ENCODE results near the gene SLC29A3.

The SLC29A3 gene

DNA sequence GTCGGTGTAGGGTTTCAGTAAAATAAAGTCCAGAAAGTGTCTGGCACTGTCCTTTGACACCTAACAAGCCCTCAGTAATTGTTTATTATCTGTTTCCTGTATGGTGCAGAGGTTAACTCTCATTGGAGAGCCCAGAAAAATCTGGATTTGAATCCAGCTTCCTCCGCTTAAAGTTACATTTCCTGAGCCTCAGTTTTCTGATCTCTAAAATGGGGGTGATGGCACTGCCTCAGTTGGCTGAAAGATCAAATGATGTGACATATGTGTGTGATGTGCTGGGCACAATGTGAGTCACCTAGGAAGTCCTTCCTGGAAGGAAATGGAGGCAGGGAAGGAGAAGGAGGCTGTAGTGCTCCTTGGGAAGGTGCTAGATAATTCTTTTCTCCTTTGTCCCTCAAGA is 63.0 kb downstream of the SLC29A3 start:
- Histone ChIP-seq H2AFZ (ENCODE audit: low read depth, low read length) (no peak overlapping the region), H3K4me1 (ENCODE audit: insufficient read depth, low read length) (peaks cover 6% of the 10 kb centered on the region; the same call in 1 of the 2 replicates), H3K36me3 (ENCODE audit: insufficient read depth, low read length) (no peaks in the 10 kb centered on the region), H3K4me2 (ENCODE audit: insufficient read depth, low read length) (no peak overlapping the region), H3K27me3 (ENCODE audit: insufficient read depth, low read length, poor library complexity) (peaks cover 41% of the 10 kb centered on the region), H3K79me2 (ENCODE audit: insufficient read depth, low read length) (no peaks in the 10 kb centered on the region), H3K9ac (ENCODE audit: low read depth, low read length) (no peak overlapping the region), H3K4me3 (ENCODE audit: low read depth in 1 of 2, low read length in 2 of 2) (no peak overlapping the region), H3K9me3 (ENCODE audit: insufficient read depth, low read length, severe bottlenecking) (no peaks in the 10 kb centered on the region), H3K27ac (ENCODE audit: low read length) (no peak overlapping the region), H4K20me1 (ENCODE audit: insufficient read depth, low read length) (no peaks in the 10 kb centered on the region)
- no peak for DNase-seq
- TF ChIP-seq EZH2 (IDR thresholded peaks at IDR 0.05; ENCODE audit: borderline replicate concordance, low read depth, low read length, severe bottlenecking), result no peak
- TF ChIP-seq, protein P1, sequence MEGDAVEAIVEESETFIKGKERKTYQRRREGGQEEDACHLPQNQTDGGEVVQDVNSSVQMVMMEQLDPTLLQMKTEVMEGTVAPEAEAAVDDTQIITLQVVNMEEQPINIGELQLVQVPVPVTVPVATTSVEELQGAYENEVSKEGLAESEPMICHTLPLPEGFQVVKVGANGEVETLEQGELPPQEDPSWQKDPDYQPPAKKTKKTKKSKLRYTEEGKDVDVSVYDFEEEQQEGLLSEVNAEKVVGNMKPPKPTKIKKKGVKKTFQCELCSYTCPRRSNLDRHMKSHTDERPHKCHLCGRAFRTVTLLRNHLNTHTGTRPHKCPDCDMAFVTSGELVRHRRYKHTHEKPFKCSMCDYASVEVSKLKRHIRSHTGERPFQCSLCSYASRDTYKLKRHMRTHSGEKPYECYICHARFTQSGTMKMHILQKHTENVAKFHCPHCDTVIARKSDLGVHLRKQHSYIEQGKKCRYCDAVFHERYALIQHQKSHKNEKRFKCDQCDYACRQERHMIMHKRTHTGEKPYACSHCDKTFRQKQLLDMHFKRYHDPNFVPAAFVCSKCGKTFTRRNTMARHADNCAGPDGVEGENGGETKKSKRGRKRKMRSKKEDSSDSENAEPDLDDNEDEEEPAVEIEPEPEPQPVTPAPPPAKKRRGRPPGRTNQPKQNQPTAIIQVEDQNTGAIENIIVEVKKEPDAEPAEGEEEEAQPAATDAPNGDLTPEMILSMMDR (IDR thresholded peaks at IDR 0.05; ENCODE audit: borderline replicate concordance, extremely low read depth, low read length, poor library complexity, severe bottlenecking), result no peak
- ATAC-seq (ENCODE audit: insufficient read depth, low read depth), result no peak

DNA sequence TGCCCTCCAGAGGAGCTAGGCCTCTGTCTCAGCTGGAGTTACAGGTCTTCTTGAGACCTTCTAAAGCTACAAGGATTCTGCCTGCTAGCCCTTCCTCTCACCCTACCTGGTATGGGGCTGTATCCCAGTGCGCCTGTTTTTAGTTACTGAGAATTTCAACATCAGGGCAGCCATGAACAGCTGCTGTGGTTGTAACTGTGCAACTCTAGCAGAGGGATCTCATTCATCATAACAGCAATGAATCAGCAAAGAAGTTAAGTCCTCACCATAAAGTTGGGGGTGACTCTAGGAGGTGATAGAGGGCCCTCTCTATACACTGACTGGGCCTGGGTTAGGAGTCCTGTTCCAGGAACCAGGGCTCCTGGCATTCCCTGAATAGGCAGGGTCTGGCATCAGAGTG is 63.7 kb downstream of the SLC29A3 start:
- Histone ChIP-seq H3K4me1 (ENCODE audit: insufficient read depth, low read length) (0 out of 2 replicates have a peak, but pooled peaks cover under 1% of the 10 kb centered on the region), H3K4me3 (ENCODE audit: low read depth in 1 of 2, low read length in 2 of 2) (no peak overlapping the region), H3K9ac (ENCODE audit: low read depth, low read length) (no peak overlapping the region), H4K20me1 (ENCODE audit: insufficient read depth, low read length) (no peaks in the 10 kb centered on the region), H3K27ac (ENCODE audit: low read length) (no peak overlapping the region), H3K27me3 (ENCODE audit: insufficient read depth, low read length, poor library complexity) (peaks cover 34% of the 10 kb centered on the region), H3K36me3 (ENCODE audit: insufficient read depth, low read length) (no peaks in the 10 kb centered on the region), H3K4me2 (ENCODE audit: insufficient read depth, low read length) (no peak overlapping the region), H2AFZ (ENCODE audit: low read depth, low read length) (no peak overlapping the region), H3K9me3 (ENCODE audit: insufficient read depth, low read length, severe bottlenecking) (no peaks in the 10 kb centered on the region), H3K79me2 (ENCODE audit: insufficient read depth, low read length) (no peaks in the 10 kb centered on the region)
- DNase-seq (no peak), ATAC-seq (ENCODE audit: insufficient read depth, low read depth) (no peak)
- TF ChIP-seq EZH2 (IDR thresholded peaks at IDR 0.05; ENCODE audit: borderline replicate concordance, low read depth, low read length, severe bottlenecking), result no peak
- TF ChIP-seq, protein P1 (IDR thresholded peaks at IDR 0.05; ENCODE audit: borderline replicate concordance, extremely low read depth, low read length, poor library complexity, severe bottlenecking), result no peak

DNA sequence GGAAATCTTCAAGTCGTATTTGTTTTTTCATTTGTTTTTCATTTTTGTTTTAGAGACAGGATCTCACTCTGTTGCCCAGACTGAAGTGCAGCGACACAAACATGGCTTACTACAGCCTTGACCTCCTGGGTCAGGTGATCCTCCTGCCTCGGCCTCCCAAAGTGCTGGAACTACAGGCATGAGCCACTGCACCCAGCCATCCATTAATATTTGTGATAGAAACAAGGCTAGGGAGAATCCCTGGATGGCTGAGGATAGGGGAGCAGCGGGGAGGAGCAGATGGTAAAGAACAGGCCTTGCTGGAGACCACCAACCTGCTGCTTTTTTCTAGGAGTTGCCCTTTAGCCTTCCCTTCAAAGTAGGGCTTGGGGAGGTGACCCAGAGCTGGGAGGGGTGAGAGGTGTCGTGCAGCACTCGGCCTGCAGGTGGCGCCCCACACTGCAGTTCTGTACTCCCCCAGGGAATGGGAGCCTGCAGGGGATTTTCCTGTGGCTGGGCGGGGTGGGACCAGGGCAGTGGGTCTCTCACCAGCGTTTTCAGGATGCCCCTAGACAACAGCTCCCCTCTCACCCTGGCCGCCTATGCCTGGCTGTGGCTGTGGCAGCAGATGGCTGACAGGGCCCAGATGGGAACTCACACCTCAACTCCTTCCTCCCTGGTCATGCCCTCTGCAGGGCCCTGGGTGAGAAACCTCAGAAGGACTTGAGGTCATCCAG is 65.1 kb downstream of the SLC29A3 start:
- H3K4me2 ChIP-seq (ENCODE audit: insufficient read depth, low read length), result no peak overlapping the region
- no peaks in the 10 kb centered on the region for H3K79me2 ChIP-seq (ENCODE audit: insufficient read depth, low read length)
- H4K20me1 ChIP-seq (ENCODE audit: insufficient read depth, low read length), result no peaks in the 10 kb centered on the region
- no peak overlapping the region for H3K4me3 ChIP-seq (ENCODE audit: low read depth in 1 of 2, low read length in 2 of 2)
- TF ChIP-seq, protein P1 (IDR thresholded peaks at IDR 0.05; ENCODE audit: borderline replicate concordance, extremely low read depth, low read length, poor library complexity, severe bottlenecking), result peak; percentile 97
- TF ChIP-seq EZH2 (IDR thresholded peaks at IDR 0.05; ENCODE audit: borderline replicate concordance, low read depth, low read length, severe bottlenecking), result no peak
- H3K9me3 ChIP-seq (ENCODE audit: insufficient read depth, low read length, severe bottlenecking), result no peaks in the 10 kb centered on the region
- no peaks in the 10 kb centered on the region for H3K4me1 ChIP-seq (ENCODE audit: insufficient read depth, low read length)
- peak; percentile 74 for DNase-seq
- no peaks in the 10 kb centered on the region for H3K36me3 ChIP-seq (ENCODE audit: insufficient read depth, low read length)
- peak; percentile 97 for ATAC-seq (ENCODE audit: insufficient read depth, low read depth)
- no peak overlapping the region for H2AFZ ChIP-seq (ENCODE audit: low read depth, low read length)
- H3K27ac ChIP-seq (ENCODE audit: low read length), result no peak overlapping the region
- no peak overlapping the region for H3K9ac ChIP-seq (ENCODE audit: low read depth, low read length)
- peaks cover 27% of the 10 kb centered on the region for H3K27me3 ChIP-seq (ENCODE audit: insufficient read depth, low read length, poor library complexity)

Measured in DND-41 (cell line).